ENCODE measurements around the gene CPOX. TPM values are rescaled to one million over a fixed set of nuclear protein-coding genes. Genes with fewer than 3 reads are reported as not detected.
"Not testable (repeated sequence)": the region's sequence is repeated elsewhere in the genome, so short reads cannot be mapped to it uniquely, and the experiment has no call there.

Gene CPOX
- total RNA-seq, 4 donors from 2014 or later, result 7.6 to 21.4 (median 14.7) TPM

GRCh38 chr3:98564282-98565005, 29.0 kb downstream of the CPOX start:
- Histone ChIP-seq H3K9me3 (no peaks in the 10 kb centered on the region), H3K4me3 (no peak overlapping the region), H3K36me3 (no peaks in the 10 kb centered on the region), H3K4me1 (no peaks in the 10 kb centered on the region), H3K27me3 (no peaks in the 10 kb centered on the region), H3K27ac (replicated peaks in 1 of 4) (no peak overlapping the region)
- TF ChIP-seq, protein P1, sequence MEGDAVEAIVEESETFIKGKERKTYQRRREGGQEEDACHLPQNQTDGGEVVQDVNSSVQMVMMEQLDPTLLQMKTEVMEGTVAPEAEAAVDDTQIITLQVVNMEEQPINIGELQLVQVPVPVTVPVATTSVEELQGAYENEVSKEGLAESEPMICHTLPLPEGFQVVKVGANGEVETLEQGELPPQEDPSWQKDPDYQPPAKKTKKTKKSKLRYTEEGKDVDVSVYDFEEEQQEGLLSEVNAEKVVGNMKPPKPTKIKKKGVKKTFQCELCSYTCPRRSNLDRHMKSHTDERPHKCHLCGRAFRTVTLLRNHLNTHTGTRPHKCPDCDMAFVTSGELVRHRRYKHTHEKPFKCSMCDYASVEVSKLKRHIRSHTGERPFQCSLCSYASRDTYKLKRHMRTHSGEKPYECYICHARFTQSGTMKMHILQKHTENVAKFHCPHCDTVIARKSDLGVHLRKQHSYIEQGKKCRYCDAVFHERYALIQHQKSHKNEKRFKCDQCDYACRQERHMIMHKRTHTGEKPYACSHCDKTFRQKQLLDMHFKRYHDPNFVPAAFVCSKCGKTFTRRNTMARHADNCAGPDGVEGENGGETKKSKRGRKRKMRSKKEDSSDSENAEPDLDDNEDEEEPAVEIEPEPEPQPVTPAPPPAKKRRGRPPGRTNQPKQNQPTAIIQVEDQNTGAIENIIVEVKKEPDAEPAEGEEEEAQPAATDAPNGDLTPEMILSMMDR (IDR thresholded peaks at IDR 0.05), result no peak
- TF ChIP-seq POLR2AphosphoS5 (IDR thresholded peaks at IDR 0.05), result no peak
- no peak for TF ChIP-seq POLR2A (IDR thresholded peaks at IDR 0.05; ENCODE audit: low read depth)
- TF ChIP-seq EP300 (IDR thresholded peaks at IDR 0.05), result no peak
- no peak for DNase-seq (ENCODE audit: extremely low spot score)
- WGBS, result 80% methylated on average over 7 of the region's 7 CpGs
- intact Hi-C loops (cut with DNase I), result no loop called here

DNA sequence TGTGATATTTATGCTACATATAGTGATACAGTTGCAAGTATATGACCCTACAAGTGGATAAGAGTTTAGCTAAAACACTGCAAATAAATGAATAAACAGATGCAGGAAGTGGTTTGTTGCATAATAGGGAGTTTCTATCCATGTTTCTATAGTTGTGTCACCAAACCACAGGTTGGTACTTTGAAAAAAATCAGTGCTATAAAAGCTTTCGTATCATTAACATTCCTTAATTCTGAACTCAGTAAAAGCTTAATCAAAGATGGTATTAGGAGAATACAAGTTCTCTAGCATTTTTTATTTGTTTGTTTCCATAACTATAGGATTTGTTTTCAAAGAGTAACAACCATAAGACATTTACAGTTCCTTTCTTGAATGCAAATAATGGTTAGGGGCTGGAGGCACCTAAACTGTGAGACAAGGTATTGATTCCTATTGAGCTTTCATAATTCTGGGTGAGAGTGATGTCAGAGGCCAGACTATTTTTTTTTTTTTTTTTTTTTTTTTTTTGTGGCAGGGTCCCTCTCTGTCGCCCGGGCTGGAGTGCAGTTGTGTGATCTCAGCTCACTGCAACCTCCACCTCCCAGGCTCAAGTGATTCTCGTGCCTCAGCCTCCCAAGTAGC, 29.6 kb downstream of the CPOX start:
- H3K4me1 ChIP-seq, result no peaks in the 10 kb centered on the region
- no peaks in the 10 kb centered on the region for H3K27me3 ChIP-seq
- DNase-seq (ENCODE audit: extremely low spot score), result no peak
- intact Hi-C loops (cut with DNase I), result no loop called here
- TF ChIP-seq, protein P1 (IDR thresholded peaks at IDR 0.05), result no peak
- no peak for TF ChIP-seq EP300 (IDR thresholded peaks at IDR 0.05)
- TF ChIP-seq POLR2AphosphoS5 (IDR thresholded peaks at IDR 0.05), result no peak
- TF ChIP-seq POLR2A (IDR thresholded peaks at IDR 0.05; ENCODE audit: low read depth), result no peak
- no peaks in the 10 kb centered on the region for H3K36me3 ChIP-seq
- H3K27ac ChIP-seq (replicated peaks in 1 of 4), result no peak overlapping the region
- no peak overlapping the region for H3K4me3 ChIP-seq
- H3K9me3 ChIP-seq, result no peaks in the 10 kb centered on the region
- 69% methylated on average over 4 of the region's 4 CpGs for WGBS

- intact Hi-C loops (cut with DNase I), result no loop called here
- no peak for TF ChIP-seq POLR2AphosphoS5 (IDR thresholded peaks at IDR 0.05)
- no peak for DNase-seq (ENCODE audit: extremely low spot score)
- Histone ChIP-seq H3K36me3 (no peaks in the 10 kb centered on the region), H3K27ac (replicated peaks in 1 of 4) (no peak overlapping the region), H3K27me3 (no peaks in the 10 kb centered on the region), H3K9me3 (no peaks in the 10 kb centered on the region), H3K4me3 (no peak overlapping the region), H3K4me1 (no peaks in the 10 kb centered on the region)
- WGBS, result 80% methylated on average over 5 of the region's 5 CpGs
These were observed 31.5 kb downstream of the CPOX start for GRCh38 chr3:98561727-98562521.

DNA sequence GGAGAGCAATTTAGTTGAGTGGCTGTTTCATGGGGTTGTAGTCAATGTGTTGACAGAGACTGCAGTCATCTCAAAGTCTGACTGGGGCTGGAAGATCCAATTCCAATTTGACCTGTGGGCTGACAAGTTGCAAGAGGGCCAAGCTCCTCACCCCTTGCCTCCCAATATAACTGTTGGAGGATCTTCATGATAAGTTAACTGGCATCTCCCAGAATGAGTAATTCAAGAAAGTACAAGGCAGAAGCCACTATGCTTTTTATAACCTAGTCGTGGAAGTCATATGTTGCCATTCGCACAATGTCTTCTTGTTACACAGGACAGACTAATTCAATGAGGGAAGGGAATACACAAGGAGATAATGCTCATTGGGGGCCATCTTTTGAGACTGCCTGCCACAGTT, 32.5 kb downstream of the CPOX start:
- TF ChIP-seq EP300 (IDR thresholded peaks at IDR 0.05), result no peak
- TF ChIP-seq, protein P1 (IDR thresholded peaks at IDR 0.05), result no peak
- intact Hi-C loops (cut with DNase I), result no loop called here
- no peaks in the 10 kb centered on the region for H3K36me3 ChIP-seq
- no peak for DNase-seq (ENCODE audit: extremely low spot score)
- no peaks in the 10 kb centered on the region for H3K4me1 ChIP-seq
- no peak overlapping the region for H3K27ac ChIP-seq (replicated peaks in 1 of 4)
- no peak overlapping the region for H3K4me3 ChIP-seq
- H3K27me3 ChIP-seq, result no peaks in the 10 kb centered on the region
- no peaks in the 10 kb centered on the region for H3K9me3 ChIP-seq
- WGBS, result 92% methylated on average over 2 of the region's 2 CpGs

DNA sequence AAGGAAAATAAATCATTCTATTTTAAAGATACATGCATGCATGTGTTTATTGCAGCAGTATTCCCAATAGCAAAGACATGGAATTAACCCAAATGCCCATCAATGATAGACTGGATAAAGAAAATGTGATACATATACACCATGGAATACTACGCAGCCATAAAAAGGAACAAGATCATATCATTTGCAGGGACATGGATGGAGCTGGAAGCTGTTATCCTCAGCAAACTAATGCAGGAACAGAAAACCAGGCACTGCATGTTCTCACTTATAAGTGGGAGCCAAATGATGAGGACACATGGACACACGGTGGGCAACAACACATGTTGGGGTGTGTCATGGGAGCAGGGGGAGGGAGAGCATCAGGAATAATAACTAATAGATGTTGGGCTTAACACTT, 33.6 kb downstream of the CPOX start:
- intact Hi-C loops (cut with DNase I); H3K27ac ChIP-seq (replicated peaks in 1 of 4); H3K27me3 ChIP-seq; H3K4me1 ChIP-seq; DNase-seq (ENCODE audit: extremely low spot score); H3K36me3 ChIP-seq; H3K9me3 ChIP-seq; H3K4me3 ChIP-seq: not testable (repeated sequence)
- 91% methylated on average over 2 of the region's 2 CpGs for WGBS
